IPS DF 19.7 (cell line): ENCODE results near the gene SMYD3.
"Not testable (repeated sequence)": the region's sequence is repeated elsewhere in the genome, so short reads cannot be mapped to it uniquely, and the experiment has no call there.

Experiments used
- DNase-seq: peaks from one replicate; pipeline ENCODE4 v3.0.0-alpha.2; 2013; ENCODE audit warnings: low read depth, low spot score

Gene SMYD3

DNA sequence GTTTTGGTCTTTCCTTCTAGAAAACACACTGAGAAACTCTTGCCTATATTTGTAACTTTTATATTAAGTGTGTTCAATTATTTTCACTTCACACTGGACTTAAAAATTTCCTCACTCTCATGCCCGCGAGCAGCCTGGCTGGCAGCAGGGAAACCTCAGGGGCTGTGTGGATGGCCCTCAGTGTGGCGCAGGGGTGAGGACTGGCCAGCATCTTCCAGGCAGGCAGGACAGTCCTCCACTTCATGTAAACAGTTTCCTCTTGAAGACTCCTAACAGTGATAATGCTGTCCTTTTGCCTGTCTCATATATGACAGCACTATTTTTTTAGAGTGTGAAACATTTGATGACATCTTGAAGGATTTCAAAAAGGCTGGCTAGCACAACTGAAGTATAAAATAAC lies 733.7 kb downstream of the SMYD3 start:
- no peak for DNase-seq

DNA sequence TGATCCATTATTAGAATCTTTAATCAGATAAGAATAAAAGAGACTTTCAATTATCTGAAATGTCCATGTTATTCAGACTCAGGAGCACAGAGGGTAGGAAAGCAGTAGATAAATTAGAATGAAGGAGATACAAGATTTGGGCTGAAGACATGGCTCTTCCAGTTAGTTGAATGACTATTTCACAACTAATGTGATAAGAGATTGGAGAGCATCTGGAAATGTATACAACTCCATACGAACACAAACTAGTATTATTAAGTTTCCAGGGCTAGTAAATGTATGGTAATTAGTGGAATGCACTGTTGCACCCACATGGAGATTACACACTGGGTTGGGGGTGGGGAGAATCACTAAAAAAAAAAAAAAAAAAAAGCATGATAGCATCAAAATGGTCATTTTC lies 734.3 kb downstream of the SMYD3 start:
- no peak for DNase-seq

DNA sequence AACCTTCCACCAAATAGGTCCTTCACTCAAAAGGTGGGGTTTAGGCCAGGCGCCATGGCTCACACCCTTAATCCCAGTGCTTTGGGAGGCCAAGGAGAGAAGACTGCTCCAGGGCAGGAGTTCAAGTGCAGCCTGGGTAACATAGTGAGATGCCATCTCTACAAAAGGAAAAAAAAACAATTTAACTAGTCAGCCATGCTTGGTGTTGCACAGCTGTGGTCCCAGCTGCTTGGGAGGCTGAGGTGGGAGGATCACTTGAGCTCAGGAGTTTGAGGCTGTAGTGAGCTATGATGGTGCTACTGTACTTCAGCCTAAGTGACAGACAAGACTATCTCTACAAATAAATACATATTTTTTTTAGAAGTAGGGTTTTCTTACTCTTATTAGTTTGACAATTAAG lies 734.8 kb downstream of the SMYD3 start:
- no peak for DNase-seq

DNA sequence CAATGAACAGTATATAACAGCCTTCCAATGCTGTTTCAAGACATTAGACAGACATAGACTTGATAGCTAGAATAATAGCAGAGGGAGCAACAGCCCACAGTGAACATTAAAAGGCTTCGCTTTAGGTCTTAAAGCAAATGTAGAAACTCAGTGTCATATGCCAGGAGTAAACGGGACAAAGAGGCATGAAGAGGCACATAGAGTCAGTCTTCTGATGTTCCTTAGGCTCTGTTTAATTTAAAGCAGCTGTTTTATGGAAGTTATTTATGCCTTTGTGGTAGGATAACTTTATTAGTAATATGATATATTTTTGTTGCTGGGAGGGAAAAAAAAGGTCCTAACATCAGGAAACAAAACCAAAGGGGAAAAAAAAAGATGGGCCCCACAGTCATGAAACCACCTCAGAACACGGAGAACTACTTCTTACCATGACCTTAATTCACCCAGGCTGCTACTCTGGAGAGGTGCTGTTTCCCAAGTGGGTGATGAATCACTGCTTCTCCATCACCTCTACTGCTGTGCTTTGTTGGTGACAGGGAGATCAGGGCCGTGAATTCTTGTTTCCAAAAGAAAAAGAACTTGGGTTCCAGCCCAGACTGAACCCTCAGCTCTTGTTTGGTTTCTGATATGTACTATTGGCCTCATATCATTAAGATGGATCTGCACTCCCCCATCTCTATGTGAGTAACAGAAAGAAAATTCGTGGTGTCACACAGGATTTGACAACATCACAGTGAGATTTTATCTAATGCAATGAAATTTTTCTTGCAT lies 735.4 kb downstream of the SMYD3 start:
- DNase-seq: no peak

DNA sequence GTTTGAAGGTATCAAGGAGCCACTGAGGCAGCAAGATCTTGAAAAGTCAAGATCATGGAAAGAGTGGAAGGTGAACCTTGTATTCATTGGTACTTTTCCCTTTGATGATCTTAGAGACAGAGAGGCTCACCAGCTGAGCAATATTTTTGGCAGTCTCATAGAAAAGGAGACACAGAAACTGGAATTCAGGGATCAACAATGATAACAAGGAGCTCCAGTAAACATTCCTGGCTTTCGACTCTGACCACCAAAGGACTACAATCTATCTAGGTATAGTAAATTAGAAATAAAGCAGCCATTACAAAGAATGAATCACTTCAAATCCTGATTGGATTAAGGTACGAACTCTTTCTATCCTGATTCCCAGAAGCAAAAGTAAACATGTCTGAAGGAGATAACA lies 736.9 kb downstream of the SMYD3 start:
- DNase-seq: no peak

DNA sequence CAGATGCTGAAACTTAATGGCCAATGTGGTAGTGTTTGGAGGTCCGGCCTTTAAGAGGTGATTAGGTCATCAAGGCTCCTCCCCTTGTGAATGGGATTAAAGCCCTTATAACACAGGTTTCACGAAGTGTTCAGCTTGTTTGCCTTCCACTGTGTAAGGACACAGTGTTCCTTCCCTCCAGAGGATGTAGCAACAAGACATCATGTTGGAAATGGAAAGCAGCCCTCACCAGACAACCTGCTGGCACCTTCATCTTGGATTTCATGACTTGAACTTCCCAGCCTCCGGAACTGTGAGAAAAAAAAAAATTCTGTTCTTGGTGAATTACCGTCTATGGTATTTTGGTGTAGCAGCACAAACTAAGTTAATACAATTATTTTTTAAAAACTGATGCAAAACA lies 738.5 kb downstream of the SMYD3 start:
- no peak for DNase-seq

DNA sequence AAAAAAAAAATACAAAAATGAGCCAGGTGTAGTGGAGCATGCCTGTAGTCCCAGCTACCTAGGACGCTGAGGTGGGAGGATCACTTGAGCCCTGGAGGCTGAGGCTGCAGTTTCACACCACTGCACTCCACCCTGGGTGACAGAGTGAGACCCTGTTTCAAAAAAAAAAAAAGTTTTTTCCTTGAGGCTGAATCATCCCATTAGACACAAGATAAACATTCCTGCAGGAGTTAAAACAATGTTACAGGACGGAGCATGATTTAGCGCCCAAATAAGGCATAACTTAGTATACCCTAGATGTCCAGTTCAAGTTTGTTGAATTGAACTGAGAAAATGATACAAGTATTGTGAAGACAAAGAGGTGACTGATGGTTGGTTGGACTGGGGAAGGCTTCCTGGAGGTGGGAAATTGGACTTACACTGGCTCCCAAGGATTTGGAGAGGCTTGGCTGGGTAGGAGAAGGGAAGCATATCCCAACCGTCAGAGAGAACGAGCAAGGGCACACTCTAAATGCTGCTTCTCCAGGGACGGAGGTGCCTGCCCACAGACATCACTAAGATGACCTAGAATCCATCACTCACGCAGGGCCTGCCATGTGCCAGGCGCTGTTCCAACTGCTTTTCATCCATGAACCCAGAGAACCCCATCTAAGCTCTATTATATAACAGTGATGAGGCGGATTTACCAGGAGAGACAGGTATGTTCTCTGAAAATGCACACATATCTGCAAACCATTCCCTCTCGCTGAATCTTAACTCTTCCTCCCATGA lies 741.7 kb downstream of the SMYD3 start:
- DNase-seq: no peak

DNA sequence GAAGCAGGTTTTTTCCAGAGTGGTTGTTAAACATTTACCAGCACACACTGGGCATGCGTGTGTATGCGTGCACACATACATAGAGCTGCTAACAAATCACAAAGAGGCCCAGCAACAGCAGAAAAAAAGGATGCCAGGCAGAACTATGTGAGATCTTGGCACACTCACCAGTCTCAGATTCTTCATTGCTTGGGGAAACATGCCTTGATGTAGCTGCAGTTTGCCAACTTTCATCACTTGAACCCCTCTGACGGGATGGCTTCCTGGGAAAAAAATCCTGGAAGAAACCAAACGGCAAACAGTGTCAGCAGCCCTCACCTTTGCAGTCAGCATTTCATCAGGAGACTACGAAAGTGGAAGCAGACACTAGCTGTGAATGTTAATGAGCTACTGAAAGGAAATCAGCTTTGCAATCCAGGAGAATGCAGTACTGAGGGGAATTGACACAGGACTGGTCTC lies 743.2 kb downstream of the SMYD3 start:
- no peak for DNase-seq

DNA sequence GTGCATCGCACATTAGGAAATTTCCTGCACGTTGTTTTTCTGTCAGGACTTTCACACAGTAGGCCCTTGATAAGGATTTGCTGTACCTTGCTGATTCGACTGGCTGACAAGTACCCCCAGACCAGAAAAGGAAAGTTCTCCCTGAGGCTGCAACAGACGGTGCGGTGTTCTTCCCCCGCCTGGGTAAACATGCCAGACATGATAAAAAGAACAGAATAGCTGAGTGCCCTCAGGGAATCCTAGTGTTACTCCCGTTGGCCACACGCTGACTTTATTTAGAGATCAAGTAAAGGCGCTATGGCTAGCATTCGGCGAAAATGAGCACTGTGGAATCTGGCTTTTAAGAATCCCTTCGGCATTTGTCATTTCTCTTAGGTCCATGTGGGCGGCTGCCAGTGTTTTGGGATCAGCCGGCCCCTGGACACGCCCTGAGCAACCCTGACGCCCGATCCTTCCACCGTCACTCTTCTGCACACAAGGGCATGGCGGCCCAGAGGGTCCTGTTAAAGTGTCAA lies 744.6 kb downstream of the SMYD3 start:
- DNase-seq: no peak

DNA sequence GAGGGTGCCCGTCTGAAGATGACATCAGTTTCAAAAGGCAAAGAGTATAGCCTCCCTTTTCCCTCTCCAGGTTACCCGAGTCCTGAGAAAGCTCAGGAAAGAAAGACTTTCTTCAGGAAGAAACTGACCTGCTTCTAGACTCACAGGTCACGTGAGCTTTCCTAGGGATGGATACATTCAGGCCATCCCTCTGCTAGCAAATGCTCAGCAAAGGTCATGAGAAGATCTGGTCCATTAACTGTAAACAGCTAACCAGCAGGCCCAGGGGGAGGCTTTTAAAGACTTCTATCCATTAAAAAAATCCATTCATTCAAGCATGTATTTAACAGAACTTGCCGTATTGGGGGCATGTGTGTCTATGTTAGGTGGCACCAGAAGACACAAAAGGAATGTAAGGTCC lies 746.8 kb downstream of the SMYD3 start:
- DNase-seq: no peak

DNA sequence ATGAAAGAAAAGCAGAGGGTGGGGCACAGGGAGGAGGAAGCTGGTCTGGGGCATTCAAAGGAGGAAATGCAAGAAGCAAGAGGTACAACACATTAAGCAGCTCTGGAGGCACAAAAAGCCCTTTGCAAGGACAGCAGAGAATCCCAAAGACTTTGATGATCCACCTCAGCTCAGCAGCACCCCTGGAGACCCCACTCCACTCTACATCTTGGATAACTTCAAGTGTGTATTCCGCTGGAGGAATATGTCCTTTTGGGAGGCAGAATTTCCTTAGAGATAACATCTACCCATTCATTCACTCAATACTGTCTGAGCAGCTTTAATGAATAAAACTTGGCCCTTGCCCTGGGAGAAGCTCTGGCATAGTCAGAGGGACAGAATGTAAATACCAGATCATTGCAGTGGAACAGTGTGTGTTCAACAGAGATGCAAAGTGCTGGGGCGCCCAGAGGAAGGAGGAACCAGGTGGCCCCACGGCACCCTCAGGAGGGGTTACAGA lies 752.6 kb downstream of the SMYD3 start:
- no peak for DNase-seq

DNA sequence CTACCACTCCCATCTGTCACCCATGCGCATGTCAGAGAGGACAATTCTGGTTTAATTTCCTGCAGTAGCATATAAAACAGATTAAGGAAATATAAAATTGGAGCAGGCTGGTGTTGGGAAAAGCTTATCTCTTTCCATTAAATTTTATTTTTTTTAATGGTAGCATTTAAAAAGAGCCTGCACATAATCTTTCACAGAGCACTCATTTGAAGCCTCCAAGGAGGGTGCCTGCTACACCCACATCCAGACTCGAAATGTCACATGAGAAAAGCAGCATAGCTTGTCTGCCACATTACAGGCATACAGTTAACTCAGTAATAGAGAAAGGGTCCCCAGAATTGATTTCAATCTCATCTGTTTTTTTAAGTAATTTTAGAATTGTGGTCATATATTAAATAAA lies 753.3 kb downstream of the SMYD3 start:
- no peak for DNase-seq

DNA sequence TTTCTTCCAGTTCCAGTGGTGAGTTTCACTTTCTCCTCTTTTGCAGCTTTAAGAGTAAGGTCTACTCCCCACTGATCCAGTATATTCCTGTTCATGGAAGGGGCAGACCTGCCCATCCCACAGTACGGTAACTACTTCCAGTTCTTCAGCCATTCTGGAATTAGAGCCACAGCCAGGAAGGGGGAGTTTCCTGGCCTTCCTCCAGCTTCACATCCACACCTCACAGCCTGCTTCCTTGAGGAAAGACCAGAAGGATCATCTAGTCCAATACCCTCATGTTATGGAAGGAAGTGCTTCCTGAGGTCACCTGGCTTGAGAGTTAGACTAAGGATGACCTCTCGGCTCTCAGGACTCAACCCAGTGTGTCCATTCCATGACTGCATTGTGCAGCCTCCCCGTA lies 754.5 kb downstream of the SMYD3 start:
- no peak for DNase-seq

DNA sequence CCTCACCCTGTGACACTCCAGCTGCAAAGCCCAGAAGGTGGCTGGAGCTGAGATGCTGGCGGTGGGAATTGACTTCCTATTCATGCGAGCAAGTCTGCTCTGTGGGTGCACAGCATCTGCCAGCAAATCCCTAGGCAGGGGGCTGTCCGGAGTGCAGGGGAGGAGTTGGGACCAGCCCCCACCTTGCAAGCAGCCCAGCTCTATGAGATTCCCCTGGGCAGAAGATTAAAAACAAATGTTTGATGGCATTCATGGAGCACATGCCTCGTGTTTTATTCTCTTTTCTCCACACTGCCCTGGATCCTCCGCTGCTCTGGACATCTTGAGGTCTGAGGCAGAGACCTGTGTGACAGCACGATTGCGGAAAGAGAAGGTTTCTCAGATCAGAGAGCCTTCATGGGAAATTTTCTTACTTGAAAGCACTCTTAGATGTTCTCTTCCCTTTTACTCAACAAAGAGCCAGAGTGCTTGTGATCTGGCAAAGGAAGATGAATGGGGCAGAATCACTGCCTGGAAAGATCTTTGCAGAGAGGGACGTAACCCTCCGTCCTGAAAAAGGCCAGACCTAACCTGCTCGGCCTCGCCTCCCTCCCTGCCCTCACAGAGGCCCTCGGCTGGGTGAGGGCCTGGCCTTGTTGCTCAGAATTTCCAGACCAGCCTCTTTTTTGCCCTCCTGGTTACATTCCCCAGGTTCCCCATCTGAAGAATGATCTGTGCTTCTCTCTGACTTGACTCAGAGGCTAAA lies 755.2 kb downstream of the SMYD3 start:
- no peak for DNase-seq

DNA sequence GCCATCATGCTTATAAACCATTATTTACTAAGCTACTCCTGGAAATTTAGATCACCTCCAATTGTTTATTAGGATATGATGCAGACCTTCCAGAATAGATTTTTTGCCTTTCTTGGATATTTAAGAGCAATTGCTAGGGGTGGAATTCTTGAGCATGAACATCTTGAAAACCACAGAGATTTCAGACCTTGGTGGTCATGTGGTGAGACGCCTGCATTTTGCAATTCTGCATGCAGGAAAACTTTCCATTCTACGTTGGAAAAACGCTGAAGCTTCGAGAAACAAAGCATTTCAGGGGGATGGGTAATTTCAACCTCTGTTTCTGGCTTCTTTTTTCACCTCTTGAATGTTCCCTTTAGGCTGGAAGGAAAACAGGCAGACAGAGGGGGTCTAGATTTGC lies 756.0 kb downstream of the SMYD3 start:
- no peak for DNase-seq

DNA sequence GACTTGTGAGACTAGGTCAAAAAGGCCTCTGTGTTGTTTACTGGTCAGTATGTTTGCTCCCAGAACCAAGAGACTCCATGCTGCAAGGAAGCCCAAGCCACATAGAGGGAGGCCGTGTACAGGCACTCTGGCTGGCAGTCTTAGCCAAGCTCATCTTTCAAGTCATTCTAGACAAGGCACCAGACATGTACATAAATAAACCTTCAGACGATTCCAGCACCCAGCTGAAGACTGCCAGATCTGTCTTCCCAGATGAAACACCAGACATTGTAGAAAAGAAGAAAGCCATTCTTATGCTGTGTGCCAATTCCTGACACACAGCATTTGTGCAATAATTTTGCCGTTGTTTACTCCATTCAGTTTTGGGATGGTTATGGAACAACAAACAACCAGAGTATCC lies 756.8 kb downstream of the SMYD3 start:
- no peak for DNase-seq

DNA sequence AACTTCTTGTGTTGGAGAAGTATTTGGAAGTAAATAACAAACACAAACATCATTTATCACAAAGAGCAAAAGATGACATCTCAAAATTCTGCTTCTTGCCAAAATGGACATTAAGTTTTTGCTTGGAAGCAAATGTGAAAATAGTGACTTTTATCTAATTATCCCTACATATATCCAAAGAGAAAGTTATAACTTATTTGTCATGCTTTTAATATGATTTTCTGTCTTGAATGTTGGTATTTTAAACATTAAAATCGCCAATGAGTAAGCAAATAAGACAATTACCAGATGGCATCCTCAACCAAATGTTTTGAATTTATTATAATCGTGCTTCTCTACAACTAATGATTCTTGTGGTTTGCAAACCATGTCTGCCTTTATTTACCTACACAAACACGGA lies 758.0 kb downstream of the SMYD3 start:
- DNase-seq: no peak

DNA sequence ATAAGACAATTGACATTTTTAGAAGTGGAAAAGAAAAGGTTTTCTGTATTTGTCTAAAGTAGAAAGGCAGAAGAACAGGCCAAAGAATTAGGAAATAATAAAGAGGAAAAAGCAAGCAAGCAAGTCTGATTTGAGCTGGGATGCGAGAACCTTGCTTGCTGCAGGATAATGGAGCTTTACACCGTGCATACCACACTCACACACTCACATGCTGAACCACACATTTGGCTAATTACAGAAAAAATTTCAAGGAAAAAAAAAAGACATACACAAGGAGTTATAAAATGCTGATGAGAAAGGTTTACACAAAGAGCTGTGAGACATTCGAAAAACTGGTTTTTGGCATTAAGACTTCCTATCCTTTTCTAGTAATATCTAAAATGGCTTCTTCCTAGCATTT lies 758.4 kb downstream of the SMYD3 start:
- no peak for DNase-seq

DNA sequence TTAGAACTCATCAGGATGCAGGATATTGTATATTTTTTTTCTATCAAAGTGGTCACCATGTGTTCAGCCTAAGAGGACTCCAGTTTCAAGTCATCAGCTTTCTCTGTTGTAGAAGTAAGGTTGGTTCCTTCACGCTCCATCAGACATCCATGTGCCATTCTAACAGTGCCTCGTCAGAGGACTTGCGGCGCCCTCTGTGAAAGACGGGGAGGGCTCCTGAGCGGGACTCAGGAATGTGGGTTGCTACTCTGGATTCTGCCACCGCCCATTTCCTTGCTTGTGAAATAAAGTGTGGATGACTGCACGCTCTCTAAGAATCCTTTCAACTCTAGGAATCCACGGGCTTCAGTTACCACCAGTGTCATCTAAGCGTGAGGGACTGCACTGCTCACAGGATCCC lies 758.8 kb downstream of the SMYD3 start:
- no peak for DNase-seq

DNA sequence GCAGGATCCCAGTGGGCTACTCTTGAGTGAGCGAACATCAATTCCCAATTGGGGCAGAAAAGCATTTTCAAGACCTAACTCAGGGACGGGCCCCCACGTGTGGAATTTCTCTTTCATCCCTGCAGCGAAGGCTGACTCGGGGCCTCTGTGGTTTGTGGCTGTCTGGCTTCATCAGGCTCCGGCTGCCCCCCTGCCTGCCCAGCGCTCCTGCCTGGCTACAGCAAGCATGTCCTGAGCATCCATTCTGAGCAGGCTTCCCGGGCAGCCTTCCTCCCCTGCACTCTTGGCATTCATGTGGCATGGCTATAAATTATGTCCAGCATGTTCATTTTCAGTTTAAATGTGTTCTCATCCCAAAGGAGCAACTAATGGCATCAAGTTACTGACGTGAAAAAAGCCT lies 764.2 kb downstream of the SMYD3 start:
- DNase-seq: no peak

DNA sequence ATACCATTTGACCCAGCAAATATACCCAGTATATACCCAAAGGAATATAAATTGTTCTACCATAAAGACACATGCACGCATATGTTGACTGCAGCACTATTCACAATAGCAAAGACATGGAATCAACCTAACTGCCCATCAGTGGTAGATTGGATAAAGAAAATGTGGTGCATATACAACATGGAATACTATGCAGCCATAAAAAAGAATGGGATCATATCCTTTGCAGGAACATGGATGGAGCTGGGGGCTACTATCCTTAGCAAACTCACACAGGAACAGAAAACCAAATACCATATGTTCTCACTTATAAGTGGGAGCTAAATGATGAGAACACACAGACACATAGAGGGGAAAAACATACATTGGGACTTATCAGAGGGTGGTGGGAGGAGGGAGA lies 766.7 kb downstream of the SMYD3 start:
- not testable (repeated sequence) for DNase-seq

DNA sequence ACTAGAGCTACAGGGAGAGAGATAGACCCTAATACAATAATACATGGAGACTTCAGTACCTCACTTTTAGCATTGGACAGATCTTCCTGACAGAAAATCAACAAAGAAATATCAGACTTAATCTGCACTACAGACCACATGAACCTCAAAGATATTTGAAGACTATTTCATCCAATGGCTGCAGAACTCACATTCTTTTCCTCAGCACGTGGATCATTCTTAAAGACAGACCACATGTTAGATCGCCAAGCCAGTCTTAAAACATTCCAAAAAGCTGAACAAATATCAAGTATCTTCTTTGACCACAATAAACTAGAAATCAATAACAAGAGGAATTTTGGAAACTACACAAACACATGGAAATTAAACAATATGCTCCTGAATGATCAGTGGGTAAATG lies 776.3 kb downstream of the SMYD3 start:
- no peak for DNase-seq
